HFFc6 (cell line): ENCODE data around the gene ATP2B2. TPM values are rescaled to one million over a fixed set of nuclear protein-coding genes. Genes with fewer than 3 reads are reported as not detected.
"Not testable (repeated sequence)": the region's sequence is repeated elsewhere in the genome, so short reads cannot be mapped to it uniquely, and the experiment has no call there.

Source experiments
- DNase-seq: peaks from one replicate; pipeline ENCODE4 v3.0.0-alpha.2; 2018
- H3K27ac Mint-ChIP-seq: 2 replicates; pipeline ENCODE4 v1.8.0; 2020; ENCODE audit warnings: mild to moderate bottlenecking, mixed read lengths
- H3K27me3 Mint-ChIP-seq: 2 replicates; pipeline ENCODE4 v1.8.0; 2021; ENCODE audit warnings: mild to moderate bottlenecking, moderate library complexity, mixed read lengths; ENCODE audit not compliant: insufficient read depth
- H3K36me3 Mint-ChIP-seq: 2 replicates; pipeline ENCODE4 v1.8.0; 2021; ENCODE audit warnings: low read depth, mixed read lengths
- H3K4me1 Mint-ChIP-seq: 2 replicates; pipeline ENCODE4 v1.8.0; 2020; ENCODE audit warnings: low read depth, mixed read lengths
- H3K4me3 Mint-ChIP-seq: 2 replicates; pipeline ENCODE4 v1.8.0; 2020; ENCODE audit warnings: mild to moderate bottlenecking, moderate library complexity, mixed read lengths
- H3K9me3 Mint-ChIP-seq: 2 replicates; pipeline ENCODE4 v1.8.0; 2020; ENCODE audit warnings: mild to moderate bottlenecking, mixed read lengths
- total RNA-seq, 6 experiments: library from RNA; stranded (reverse); fragmentation: NEBNext Ultra II Directional; extraction: Animal tissue kit (Norgen Biotek cat#: 25700); gene quantifications; 2 replicates in 1 of 6; 3 replicates in 5 of 6; pipeline ENCODE4 v1.2.3, GENCODE V29; 2021
- TF ChIP-seq, protein P1 (sequence below): fragments of 200-600 bp; sonication (generic); IDR thresholded peaks from 2 replicates; pipeline ENCODE4 v1.5.0; 2021; ENCODE audit warnings: antibody characterized with exemption, mild to moderate bottlenecking

ATP2B2 gene
- total RNA-seq, 6 experiments from 2014 or later: not detected

DNA sequence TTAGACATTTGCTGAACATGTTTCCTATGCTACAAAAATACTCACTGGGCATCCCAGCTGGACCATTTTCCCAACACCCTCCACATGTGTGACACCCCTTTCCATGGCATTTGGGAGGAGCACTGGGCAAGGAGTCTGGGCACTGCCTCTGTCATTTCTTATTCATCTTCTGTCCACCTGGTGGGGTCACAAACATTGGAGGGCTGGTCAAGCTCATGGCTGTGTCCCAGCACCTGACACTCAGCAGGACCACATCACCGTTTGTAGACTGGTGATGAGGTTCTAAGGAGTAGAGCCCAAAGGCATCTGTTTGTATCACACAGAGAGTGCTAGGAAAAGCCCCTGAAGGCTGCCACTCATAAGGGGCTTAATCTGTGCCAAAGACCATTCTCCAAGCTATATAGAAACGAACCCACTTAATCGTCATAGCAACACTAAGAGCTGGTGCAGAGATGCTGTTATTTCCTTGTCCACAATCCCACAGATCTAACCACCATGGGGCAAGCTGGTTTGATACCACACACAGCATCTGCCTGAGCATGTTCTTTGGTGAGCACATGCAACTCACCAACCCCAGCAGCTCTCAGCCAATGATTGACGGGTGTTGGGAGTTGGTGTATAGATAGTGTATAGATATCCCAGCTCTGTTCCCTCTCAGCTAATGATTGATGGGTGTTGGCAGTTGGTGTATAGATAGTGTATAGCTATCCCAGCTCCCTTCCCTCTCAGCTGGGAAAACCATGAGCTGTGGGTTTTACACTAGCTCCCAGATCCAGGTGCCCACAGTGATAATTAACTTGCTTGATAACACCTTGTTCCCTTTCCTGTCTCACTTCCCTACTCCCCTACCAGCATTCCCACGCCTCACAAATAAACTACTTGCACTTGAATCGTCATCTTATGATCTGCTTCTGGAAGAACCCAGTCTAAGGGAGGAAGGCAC lies 42.7 kb upstream of the ATP2B2 start:
- Mint-ChIP-seq H3K27me3 (peaks cover 22% of the 10 kb centered on the region), H3K4me1 (peaks cover 15% of the 10 kb centered on the region), H3K9me3 (peaks cover under 1% of the 10 kb centered on the region; the same call in 1 of the 2 replicates), H3K27ac (no peak overlapping the region), H3K4me3 (no peak overlapping the region), H3K36me3 (no peaks in the 10 kb centered on the region)
- DNase-seq: no peak
- TF ChIP-seq, protein P1, sequence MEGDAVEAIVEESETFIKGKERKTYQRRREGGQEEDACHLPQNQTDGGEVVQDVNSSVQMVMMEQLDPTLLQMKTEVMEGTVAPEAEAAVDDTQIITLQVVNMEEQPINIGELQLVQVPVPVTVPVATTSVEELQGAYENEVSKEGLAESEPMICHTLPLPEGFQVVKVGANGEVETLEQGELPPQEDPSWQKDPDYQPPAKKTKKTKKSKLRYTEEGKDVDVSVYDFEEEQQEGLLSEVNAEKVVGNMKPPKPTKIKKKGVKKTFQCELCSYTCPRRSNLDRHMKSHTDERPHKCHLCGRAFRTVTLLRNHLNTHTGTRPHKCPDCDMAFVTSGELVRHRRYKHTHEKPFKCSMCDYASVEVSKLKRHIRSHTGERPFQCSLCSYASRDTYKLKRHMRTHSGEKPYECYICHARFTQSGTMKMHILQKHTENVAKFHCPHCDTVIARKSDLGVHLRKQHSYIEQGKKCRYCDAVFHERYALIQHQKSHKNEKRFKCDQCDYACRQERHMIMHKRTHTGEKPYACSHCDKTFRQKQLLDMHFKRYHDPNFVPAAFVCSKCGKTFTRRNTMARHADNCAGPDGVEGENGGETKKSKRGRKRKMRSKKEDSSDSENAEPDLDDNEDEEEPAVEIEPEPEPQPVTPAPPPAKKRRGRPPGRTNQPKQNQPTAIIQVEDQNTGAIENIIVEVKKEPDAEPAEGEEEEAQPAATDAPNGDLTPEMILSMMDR: no peak

- no peak for DNase-seq
- Mint-ChIP-seq H3K9me3 (peaks cover 8% of the 10 kb centered on the region), H3K27me3 (peaks cover 24% of the 10 kb centered on the region), H3K27ac (no peak overlapping the region), H3K4me1 (peaks cover 11% of the 10 kb centered on the region), H3K4me3 (no peak overlapping the region), H3K36me3 (no peaks in the 10 kb centered on the region)
- TF ChIP-seq, protein P1: no peak
Observed at GRCh38 chr3:10547413-10547812, 42.0 kb upstream of the ATP2B2 start.

DNA sequence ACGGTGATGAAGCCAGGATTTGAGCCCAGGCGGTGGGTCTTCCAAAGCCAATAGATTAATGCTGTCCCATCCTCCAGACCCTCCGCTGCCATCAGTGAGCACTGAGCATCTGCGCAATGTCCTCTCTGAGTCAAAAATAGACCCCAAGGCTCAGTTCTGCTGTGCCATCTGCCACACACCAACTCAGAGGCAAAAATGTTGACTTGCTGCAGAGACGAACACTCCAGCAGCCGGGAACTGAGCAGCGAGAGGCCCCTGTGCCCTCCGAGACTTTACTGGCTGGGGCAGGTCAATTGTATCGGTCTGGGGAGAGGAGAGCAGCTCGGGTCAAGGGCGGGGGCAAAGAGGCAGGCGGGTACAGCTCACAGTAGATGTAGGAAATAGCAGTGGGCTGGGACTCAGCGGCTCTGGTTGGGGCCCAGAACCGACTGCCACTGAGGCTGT lies 41.5 kb upstream of the ATP2B2 start:
- TF ChIP-seq, protein P1: no peak
- peaks cover 11% of the 10 kb centered on the region for H3K9me3 Mint-ChIP-seq
- no peak overlapping the region for H3K4me3 Mint-ChIP-seq
- peaks cover 24% of the 10 kb centered on the region for H3K27me3 Mint-ChIP-seq
- no peak overlapping the region for H3K27ac Mint-ChIP-seq
- H3K4me1 Mint-ChIP-seq: peaks cover 6% of the 10 kb centered on the region; the same call in 1 of the 2 replicates
- H3K36me3 Mint-ChIP-seq: no peaks in the 10 kb centered on the region
- DNase-seq: no peak

DNA sequence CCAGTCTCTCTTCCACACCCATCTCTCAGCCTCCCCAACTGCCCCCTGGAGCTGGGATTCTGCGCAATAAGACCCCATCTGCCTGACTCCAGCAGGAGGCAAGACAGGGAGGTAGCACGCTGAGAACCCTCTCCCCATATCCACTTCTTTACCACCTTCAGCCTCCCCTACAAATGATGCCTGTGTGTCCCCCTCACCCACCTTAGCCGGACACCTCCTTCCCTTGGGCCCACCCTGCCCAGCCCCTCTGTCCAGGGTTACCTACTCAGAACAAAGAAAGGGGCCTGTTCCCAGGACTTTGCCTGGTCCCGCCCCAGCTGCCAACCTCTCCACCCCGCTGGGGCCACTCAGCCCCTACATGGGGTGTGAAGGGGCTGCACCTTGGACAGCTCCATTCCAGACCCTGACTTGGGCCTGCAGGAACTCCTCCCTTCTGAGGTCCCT lies 40.8 kb upstream of the ATP2B2 start:
- H3K36me3 Mint-ChIP-seq: no peaks in the 10 kb centered on the region
- no peak overlapping the region for H3K27ac Mint-ChIP-seq
- H3K4me1 Mint-ChIP-seq: no peaks in the 10 kb centered on the region; the same call in 1 of the 2 replicates
- H3K9me3 Mint-ChIP-seq: peaks cover 11% of the 10 kb centered on the region
- DNase-seq: no peak
- H3K27me3 Mint-ChIP-seq: peaks cover 24% of the 10 kb centered on the region
- H3K4me3 Mint-ChIP-seq: no peak overlapping the region
- TF ChIP-seq, protein P1: no peak

DNA sequence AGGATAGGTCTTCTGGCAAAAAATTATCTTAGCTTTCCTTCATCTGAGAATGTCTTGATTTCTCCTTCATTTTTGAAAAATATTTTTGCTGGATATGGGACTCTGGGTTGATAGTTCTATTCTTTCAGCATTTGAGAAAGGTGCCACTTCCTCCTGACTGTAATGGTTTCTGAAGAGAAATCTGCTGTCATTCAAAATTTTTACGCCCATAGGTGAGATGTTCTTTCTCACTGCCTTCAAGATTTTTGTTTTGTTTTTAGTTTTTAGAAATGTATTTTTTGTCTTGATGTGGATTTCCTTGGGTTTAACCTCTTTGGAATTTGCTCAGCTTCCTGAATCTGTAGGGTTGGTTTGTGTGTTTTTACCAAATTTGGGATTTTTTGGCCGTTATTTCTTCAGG lies 37.1 kb upstream of the ATP2B2 start:
- H3K4me3 Mint-ChIP-seq: no peak overlapping the region
- DNase-seq: no peak
- no peaks in the 10 kb centered on the region for H3K36me3 Mint-ChIP-seq
- no peaks in the 10 kb centered on the region for H3K4me1 Mint-ChIP-seq
- H3K9me3 Mint-ChIP-seq: peaks cover 21% of the 10 kb centered on the region
- H3K27ac Mint-ChIP-seq: no peak overlapping the region
- H3K27me3 Mint-ChIP-seq: peaks cover 18% of the 10 kb centered on the region
- TF ChIP-seq, protein P1: no peak

GRCh38 chr3:10540347-10540746 lies 35.0 kb upstream of the ATP2B2 start:
- not testable (repeated sequence) for DNase-seq, H3K4me3 Mint-ChIP-seq, H3K4me1 Mint-ChIP-seq, H3K36me3 Mint-ChIP-seq, H3K27ac Mint-ChIP-seq
- peaks cover 21% of the 10 kb centered on the region for H3K9me3 Mint-ChIP-seq
- H3K27me3 Mint-ChIP-seq: peaks cover 12% of the 10 kb centered on the region
